HG03025 (cell line): Measurements from ENCODE around the gene KBTBD3.
A peak's percentile ranks its signal among the peaks of the same experiment; 100 is the strongest.
"Not testable (repeated sequence)": the region's sequence is repeated elsewhere in the genome, so short reads cannot be mapped to it uniquely, and the experiment has no call there.

Source experiments
- ATAC-seq: cut with Tn5 transposase; IDR thresholded peaks from one replicate; pipeline ENCODE4 v1.9.1; 2021; ENCODE audit warnings: mild to moderate bottlenecking, moderate library complexity; ENCODE audit not compliant: unreplicated experiment, low FRiP score

Gene KBTBD3

DNA sequence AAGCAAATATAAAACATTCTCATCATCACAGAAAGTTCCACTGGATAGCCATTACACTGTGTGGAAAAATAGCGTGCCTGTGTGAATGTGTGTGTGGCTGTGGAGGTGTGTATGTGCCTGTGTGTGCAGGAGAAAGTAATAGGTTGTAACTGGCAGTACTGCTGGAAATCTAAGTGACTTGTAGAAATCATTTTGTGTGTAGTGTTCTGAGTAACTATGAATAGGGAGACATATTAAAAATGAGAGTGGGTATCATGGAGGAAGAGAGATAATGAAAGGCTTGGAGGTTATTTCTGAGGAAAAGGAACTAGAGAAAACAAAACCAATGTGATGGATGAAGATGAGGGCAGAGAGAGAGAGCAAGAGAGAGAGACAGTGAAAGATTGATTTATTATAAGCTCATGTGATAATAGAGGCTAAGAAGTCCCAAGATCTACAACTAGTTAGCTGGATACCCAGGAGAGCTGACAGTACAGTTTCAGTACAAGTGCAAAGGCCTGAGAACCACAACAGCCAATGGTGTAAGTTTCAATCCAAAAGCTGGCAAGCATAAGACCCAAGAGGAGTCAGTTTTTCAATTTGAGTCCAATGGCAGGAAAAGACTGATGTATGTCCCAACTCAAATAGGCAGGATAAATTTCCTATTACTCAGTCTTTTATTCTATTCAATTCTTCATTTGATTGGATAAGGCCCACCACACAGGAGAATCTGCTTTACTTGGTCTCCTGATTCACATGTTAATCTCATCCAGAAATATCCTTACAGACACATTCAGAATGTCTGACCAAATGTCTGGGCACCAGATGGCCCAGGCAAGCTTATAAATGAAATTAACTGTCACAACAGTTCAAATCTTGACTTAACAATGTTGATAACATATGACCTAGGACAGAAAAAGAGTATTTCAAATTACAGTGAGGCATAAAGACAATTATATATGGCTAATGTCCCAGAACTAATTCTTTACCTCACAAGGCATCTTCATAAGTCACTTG lies 14.9 kb downstream of the KBTBD3 start:
- no peak for ATAC-seq

- ATAC-seq: no peak
Observed at GRCh38 chr11:106061249-106061784, 15.8 kb downstream of the KBTBD3 start.

DNA sequence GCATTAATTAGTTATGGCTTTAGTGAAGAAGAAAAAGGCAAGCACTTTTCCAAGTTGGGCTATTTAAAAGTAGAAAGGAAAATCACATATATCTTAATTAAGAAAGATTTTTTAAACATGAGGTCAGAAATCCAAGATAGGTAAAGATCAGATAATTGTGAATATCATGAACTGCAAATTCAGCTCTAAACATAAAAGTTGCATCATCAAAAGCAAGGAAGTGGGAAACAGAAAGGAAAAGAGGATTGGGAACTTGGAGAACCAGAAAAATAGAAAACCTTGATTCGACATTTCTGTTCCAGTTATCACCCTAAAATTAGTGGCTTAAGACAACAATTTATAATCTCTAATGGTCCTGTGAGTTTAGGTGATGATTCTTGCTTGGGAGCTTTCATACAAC lies 17.5 kb downstream of the KBTBD3 start:
- no peak for ATAC-seq

DNA sequence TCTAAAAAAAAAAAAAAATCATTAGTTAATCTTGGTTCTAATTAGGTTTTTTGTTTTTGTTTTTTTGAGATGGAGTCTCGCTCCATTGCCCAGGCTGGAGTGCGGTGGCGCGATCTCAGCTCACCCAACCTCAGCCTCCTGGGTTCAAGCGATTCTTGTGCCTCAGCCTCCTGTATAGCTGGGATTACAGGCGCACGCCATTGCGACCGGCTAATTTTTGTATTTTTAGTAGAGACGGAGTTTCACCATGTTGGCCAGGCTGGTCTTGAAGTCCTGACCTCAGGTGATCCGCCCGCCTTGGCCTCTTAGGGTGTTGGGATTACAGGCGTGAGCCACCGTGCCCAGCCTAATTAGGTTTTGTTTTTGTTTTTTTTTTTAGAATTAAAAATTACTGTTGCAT lies 18.8 kb downstream of the KBTBD3 start:
- not testable (repeated sequence) for ATAC-seq

DNA sequence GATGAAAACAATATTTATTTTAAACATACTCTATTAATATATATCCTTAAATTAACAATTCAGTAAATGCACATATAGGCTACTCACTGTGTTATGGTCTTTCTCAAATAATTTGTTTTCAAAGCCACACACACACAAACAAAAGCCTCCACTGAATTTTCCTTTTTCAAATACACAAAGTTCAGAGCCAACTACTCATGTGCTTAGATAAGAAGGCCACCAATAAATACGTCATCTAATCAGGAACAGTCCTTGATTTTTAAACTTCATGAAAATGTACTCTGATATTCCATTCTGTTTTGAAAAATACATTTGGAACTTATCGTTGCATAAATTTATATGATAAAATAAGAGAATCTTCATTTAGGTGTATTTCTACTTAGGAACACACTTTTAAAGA lies 26.0 kb downstream of the KBTBD3 start:
- no peak for ATAC-seq

- no peak for ATAC-seq
Observed at GRCh38 chr11:106049727-106050476, 27.2 kb downstream of the KBTBD3 start.

GRCh38 chr11:106047631-106048030 lies 29.5 kb downstream of the KBTBD3 start:
- no peak for ATAC-seq

- no peak for ATAC-seq
Observed at GRCh38 chr11:106043540-106043939, 33.6 kb downstream of the KBTBD3 start.

GRCh38 chr11:106032861-106033260 lies 44.3 kb downstream of the KBTBD3 start:
- ATAC-seq: no peak

GRCh38 chr11:106031936-106032335 lies 45.2 kb downstream of the KBTBD3 start:
- no peak for ATAC-seq

GRCh38 chr11:106031202-106031810 lies 45.8 kb downstream of the KBTBD3 start:
- ATAC-seq: no peak

- no peak for ATAC-seq
Observed at GRCh38 chr11:106030609-106031008, 46.5 kb downstream of the KBTBD3 start.

GRCh38 chr11:106022795-106023275 lies 54.3 kb downstream of the KBTBD3 start:
- no peak for ATAC-seq

DNA sequence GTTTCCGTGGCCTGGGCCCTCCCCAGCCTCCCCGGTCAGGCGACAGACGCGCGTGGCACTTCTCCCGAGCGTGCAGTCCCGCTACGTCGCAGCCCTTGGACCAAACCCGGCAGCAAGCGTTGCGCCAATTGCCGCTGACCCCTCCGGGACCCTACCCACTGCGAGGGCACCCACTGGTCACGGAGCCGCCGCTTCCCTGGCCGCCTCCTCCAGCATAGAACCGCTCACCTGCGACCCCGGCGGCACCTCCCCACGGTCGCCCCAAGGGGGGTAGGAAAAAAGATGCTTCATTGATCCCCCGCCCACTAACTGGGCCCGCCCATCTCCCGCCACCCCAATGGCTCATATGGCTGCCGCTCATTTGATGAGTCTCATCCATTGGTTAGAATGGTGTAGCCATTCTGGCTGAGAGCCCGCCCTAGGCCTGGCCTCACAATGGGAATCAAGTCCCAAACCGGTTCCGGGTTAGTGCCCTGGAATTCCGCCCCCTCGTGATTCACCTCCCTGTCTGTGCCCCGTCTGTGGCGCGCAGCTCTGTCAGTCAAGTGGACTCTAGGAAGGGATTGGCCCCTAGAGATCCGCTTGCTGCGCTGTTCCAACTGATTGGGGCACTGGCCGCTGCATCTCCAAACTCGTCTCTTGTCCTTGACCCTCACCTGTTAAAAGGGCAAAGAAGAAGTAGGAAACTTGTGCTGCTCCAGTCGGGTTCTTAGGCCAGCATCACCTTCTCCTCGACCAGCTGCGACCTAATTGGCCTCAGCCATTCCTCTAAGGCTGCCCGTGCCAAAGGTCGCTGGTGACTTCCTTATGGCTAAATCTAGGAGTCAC lies 55.0 kb downstream of the KBTBD3 start, which contains the start of gene MSANTD4:
Gene MSANTD4, minus strand, starts transcription at position 274 of the 828 bp plus-strand sequence. CDS start 11,323 bp downstream, outside the sequence.
- peak; percentile 99 for ATAC-seq

DNA sequence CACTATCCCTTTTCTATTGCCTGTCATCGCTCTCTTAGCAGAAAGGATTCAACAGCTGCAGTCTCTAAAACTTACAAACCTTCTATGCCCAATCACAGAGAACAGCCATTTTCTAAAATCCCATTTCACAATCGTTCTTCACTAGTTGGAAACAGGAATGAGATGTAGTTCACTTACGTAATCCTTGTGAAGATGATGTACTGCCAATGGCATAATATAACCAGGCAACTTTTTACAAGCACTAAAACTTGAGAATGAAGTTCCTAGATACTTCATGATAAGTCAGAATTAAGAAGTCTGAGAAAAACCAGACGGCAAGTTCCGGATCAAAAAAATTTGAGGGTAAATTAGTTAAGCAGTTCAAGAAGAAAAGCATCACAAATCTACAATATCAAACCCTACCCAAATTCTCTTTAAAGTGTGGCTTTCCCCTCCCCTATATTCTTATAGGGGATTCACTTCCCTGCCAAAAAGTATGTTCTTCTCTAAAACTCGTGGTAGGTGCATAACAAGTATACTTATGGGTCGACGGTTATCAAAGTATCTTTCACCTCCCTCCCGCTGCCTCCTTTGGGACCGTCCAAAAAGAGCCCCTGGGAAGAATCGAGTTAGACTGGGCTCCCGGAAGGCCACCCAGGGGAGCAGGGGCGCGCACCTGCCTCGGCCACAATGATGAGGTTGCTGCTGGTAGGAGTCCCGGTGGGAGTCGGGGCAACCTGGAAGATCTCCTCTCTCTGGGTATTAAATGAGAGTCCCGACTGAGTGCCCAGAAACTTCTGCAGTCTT lies 55.8 kb downstream of the KBTBD3 start:
- peak; percentile 25 for ATAC-seq

GRCh38 chr11:106017093-106017492 lies 60.1 kb downstream of the KBTBD3 start:
- no peak for ATAC-seq

DNA sequence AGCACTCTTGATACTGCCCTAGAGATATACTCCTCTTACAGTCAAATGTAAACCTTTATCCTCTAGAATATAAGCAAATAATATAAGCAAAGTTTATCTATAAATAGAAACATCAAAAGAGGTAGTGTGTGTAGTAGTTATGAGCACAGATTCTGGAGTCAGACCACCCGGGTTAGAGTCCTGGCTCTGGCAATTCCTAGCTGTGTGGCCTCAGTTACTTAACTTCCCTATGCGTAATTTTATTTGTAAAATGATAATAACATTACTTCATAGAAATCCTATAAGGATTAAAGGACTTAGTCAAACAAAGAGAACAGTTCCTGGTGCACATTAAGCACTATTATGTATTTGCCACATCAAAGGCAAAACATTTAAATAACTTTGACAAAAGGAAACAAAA lies 62.1 kb downstream of the KBTBD3 start:
- ATAC-seq: no peak

- no peak for ATAC-seq
Observed at GRCh38 chr11:106014620-106015019, 62.5 kb downstream of the KBTBD3 start.

GRCh38 chr11:106014035-106014434 lies 63.1 kb downstream of the KBTBD3 start:
- ATAC-seq: no peak
